Measurements from ENCODE around the gene YEATS2.

- TF ChIP-seq POLR2AphosphoS5 (IDR thresholded peaks at IDR 0.05; ENCODE audit: low read depth, low read length): no peak
- no peak for TF ChIP-seq TAF1 (IDR thresholded peaks at IDR 0.05; ENCODE audit: borderline replicate concordance, insufficient read depth, low read length)
- no peak for TF ChIP-seq SIN3A (IDR thresholded peaks at IDR 0.05; ENCODE audit: borderline replicate concordance, insufficient read depth, low read length)
Measured at GRCh38 chr3:183829466-183829865, 131.9 kb downstream of the YEATS2 start.

All from PFSK-1 (cell line).